ENCODE data around the gene CDK5R1.
A peak's percentile ranks its signal among the peaks of the same experiment; 100 is the strongest.

The CDK5R1 gene

DNA sequence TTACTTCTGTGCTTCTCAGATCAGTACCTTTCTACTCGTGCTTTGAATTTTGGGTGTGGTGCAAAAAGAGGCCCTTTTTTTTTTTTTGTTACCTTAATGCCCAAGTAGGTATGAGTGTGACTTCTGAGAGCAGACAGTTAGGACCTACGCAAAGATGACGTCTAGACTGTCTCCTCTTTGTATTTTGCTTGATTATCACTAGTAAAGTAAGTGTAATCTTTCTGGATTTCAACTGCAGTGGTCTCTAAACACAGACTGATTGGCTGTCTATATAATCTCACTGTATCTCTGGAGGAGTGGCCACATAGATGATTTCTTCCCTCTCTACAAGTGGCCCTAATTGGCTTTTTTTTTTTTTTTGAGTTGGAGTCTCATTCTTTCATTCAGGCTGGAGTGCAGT, 11.5 kb upstream of the CDK5R1 start:
- no peak for DNase-seq

DNA sequence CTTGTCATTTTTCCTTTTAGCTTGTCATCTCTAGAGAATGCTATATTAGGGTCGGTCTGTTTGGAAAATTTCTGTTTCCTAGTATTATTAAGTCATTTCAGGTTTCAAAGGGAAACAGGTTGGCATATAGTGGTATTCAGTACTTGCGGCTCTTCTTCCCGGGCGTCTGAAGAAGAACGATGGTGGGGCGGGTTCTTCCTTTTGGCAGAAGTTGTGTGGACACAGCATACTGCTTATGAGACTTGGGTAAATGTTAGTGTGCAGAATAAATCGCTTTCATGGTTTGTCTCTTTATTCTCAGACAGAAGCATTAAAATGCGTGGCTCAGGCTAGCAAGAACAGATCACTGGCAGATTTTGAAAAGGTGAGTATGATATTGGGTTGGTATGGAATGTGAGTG, 9.6 kb upstream of the CDK5R1 start:
- no peak for DNase-seq

DNA sequence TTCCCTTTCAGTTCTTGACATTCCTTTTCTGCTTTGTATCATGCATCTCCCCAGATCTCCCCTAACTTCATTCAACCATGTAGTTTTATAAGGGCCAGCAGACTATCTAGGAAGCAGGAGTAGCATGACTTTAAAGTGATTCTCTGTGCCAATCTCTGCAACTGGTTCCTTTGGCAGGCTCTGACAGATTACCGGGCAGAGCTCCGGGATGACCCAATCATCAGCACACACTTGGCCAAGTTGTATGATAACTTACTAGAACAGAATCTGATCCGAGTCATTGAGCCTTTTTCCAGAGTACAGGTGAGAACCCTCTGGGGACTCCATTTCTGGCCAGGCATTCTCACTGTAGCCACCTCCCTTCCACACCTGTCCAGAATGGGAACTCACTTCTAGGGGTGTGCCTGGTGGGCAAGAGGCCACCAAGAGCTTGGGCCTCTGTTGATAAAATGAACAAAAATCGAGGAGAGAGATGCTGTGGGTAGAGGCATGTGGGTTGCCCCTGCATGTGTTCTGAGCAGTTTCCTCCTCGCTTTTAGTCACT, 7.6 kb upstream of the CDK5R1 start:
- no peak for DNase-seq

DNA sequence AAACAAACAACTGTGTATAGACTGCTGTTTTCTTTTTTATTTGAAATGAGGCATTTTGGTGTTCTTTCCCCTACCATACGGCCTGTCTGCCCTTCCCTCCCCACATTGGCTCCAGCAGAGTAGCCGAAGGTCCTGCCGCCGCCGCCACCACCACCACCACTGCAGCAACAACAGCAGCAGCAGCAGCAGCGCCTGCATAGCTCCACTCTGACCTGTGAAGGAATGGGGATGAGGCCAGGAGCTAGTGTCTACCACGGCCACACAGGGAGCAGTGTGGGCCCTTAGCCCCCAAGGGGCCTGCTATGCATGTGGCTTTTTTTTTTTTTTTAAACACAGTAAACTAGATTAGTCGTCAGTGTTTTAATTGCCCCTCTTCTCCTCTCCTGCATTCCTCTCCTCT, 5.6 kb upstream of the CDK5R1 start:
- DNase-seq: no peak

DNA sequence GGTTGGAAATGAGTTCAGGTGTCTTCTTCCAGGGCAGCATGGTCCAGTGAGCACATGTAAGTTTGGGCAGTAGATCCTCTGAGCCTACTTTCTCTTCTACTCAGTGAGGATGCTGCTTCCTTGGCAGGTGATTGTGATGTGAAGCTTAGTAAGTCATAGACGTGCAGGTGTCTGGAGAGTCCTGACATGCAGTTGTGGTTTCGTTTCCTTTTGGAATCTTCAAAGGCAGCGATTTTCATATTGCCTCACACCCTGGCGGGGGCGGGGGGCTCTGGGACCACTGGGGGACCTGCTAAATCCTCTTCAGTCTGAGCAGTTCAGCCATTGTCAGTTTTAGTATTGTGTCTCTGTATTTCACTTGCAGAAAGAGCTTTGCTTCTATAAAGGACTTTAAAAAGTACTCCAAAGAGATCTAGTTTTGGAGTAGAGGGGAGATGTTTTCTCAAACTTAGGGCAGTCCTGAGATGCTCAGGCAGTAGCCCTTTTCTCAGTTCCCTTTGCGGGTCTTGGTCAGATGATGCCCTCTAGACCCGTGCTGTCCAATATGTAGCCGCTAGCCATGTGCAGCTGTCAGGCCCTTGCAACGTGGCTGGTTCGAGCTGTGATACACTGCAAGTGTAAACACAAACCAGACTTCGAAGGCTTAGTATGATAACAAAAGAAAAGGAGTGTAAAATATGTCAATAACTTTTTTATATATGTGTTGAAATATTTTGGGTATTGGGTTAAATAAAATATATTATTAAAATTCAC, 4.0 kb upstream of the CDK5R1 start:
- DNase-seq: no peak

DNA sequence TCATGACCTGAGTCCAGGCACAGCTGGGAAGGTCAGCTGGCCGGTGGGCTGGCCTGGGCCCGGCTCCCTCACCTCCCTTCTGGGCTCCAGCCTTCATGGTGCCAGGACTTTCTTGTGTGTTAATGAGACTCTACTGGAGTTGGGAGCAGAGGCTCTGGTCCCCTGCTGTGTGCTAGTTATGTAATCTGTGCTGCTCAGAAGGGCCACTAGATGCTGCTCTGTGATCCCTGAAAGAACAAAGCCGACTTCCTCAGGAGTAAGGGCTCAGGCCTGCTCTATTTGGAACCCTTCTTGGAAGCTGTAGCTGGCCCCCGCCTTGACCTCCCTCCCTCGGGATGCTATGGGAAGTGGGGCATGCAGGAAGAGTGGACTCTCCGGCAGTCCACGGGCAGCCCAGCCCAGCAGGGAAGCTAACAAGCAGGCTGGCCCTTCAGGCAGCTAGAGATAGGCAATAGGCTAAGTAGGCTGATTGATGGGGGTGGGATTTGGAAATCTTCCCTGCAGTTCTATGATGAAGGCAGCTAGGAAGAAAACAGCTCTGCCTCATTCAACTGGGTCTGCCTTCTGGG, 3.3 kb upstream of the CDK5R1 start:
- DNase-seq: peak; percentile 61

DNA sequence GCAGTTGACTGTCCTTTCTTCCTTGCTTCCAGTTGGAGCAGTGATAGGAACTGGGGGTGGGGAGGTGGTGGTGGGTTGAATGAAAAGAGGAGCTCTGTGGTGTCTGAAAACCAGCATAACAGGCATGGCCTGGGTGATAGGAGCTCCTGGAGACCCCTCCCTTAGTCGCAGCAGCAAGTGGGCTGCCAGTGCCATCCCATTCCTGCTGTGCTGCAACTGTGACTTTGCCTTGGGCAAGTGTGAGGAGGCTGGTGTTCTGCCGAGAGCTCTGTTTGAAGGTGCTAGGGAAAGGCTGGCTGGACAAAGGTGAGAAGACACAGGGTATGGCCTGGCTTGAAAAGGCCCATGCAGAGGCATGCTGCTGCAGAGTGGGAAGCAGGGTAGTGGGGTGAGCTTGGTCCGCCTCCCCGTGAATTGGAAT, 2.7 kb upstream of the CDK5R1 start:
- DNase-seq: no peak

DNA sequence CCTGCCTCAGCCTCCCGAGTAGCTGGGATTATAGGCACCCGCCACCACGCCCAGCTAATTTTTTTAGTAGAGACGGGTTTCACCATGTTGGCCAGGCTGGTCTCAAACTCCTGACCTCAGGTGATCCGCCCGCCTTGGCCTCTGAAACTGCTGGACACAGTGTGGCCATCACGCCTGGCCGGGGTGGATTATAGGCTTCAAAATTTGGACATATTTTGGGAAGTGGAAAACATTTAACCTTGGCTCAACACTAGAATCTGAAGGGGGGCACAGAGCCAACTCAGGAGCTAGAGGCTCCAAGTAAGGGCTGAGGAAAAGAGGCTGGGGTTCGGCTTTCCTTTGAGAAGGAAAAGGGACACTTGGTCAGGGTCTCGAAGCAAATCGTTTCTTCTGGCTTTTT, 2.2 kb upstream of the CDK5R1 start:
- no peak for DNase-seq

DNA sequence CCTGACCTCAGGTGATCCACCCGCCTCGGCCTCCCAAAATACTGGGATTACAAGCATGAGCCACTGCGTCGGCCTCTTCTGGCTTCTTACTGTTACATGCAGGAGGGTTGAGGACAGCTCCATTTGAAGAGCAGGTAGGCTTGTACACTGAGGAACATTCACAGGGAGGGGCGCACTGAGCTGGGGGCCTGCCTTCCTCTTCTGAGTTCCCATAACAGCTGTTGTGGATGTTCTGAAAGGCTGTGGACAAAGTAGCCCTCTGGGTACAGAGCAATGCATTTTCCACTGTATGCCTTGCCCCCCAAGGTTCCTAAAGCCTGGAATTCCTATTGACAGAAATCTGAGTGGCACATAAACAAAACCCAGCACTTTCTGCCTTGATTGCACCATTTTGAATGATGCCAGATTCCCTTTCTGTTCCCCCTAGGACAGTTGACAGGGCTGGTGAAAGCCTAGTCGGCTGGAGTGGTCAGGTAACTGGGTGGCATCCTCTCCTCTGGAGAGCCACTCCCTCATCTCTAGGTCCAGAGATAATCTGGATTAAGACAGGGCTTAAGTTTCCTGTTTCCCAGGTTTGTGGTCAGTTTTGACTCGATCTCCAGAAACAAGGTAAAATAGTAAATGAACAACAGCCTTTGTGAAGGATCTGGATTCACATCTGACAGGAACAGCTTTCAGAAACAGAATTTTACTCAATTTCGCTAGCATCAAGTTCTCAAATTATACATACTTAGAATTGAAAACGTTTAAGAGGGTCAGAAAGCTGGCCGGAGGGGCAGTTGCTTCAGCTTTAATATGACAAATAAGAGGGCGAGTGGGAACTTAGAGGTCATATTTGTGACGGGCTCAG, 1.3 kb upstream of the CDK5R1 start:
- DNase-seq: no peak

DNA sequence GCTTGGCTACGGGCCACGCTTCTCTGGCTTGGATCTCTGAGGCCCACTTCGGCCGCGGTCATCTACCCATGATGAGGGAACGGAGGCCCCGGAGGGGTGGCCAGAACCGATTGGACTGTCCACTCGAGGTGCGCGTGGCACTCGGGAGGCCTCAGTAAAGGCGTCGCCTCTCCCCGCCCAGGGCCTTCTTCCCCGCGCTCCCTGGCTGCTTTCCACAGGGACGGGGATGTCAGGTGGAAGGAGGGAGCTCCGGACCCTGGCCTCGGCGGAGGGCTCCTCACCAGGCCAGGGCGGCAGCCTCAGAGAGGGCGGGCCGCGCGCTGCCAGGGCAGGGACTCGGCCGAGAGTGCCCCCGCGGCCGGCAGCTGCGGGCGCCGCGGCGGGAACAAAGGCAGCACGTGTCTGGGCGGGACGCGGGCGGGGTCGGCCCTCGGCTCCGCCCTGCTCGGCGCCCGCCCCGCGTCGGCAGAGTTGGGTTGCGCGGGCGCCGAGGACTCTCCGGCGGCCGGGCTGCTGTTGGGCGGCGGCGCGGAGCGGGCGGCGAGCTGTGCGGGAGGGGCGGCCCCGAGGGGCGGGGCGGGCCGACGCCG, 587 bp upstream of the CDK5R1 start:
- no peak for DNase-seq

DNA sequence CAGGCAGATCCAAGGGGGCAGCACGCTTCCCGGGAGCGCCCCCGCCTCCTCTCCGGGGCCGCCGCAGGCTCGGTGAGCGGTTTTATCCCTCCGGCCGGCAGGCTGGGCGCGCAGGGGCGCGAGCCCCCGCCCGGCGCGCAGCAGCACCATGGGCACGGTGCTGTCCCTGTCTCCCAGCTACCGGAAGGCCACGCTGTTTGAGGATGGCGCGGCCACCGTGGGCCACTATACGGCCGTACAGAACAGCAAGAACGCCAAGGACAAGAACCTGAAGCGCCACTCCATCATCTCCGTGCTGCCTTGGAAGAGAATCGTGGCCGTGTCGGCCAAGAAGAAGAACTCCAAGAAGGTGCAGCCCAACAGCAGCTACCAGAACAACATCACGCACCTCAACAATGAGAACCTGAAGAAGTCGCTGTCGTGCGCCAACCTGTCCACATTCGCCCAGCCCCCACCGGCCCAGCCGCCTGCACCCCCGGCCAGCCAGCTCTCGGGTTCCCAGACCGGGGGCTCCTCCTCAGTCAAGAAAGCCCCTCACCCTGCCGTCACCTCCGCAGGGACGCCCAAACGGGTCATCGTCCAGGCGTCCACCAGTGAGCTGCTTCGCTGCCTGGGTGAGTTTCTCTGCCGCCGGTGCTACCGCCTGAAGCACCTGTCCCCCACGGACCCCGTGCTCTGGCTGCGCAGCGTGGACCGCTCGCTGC, 832 bp downstream of the CDK5R1 start:
- DNase-seq: no peak

DNA sequence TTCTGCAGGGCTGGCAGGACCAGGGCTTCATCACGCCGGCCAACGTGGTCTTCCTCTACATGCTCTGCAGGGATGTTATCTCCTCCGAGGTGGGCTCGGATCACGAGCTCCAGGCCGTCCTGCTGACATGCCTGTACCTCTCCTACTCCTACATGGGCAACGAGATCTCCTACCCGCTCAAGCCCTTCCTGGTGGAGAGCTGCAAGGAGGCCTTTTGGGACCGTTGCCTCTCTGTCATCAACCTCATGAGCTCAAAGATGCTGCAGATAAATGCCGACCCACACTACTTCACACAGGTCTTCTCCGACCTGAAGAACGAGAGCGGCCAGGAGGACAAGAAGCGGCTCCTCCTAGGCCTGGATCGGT, 1.4 kb downstream of the CDK5R1 start:
- DNase-seq: no peak

DNA sequence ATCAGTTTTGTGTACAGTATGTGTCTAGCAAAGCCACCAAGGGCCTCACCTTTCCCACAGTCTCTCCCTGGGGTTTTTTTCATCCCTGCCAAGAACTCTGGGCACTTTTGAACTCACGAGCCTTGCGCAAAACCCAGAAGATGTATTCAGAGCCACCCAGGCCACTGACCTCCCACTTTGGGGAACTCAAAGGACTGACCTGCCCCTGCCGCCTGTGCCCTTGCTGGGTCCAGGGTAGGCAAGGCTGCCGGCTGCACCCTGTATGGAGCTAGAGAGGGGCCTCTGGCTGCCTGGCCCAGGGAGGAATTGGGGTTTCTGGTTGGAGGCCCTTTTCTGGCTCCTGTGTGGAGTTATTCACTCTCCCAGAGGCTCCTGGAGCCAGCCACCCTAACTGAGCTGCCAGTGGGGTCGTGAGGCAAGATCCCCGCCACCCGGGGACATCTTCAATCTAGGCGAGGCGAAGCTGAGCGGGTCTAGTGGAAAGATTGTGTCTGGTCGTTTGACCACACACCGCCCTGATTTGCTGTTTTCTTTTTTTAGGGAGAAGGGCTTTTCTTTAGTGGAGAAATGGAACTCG, 1.9 kb downstream of the CDK5R1 start:
- no peak for DNase-seq

DNA sequence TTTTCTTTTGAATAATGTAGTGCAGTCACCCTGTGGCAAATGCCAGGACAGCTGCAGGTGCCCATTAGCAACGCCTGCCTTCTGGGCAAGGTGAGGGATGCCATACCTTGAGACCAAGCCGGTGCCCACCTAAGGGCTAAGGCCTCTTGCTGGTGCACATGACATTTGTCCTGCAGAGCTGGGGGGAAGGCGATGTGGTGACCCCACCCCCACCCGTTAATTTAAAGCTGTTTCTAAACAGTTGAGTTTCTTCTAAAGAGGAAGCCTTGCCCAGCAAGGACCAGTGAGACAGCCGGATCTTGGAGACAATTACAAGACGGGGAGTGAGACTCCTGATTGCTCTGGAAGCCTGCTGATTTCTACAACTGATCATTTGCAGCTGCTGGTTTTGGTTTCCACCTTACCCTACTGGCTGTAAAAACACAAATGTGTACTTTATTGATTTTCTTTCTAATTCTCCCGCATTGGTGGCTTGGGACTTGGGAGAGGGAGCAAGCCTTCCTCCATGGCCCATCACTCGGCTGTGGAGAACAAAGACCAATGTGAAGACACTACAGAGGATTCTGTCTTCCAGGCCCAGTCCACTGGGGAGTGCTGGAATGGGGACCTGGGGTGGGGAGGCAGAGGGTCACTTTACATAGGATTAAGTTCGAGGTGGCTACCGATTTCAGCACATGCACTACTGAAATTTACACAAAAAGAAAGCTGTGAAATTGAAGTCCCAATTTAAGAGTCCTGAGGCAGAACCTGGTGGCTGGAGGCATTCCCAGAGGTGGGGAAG, 2.7 kb downstream of the CDK5R1 start:
- DNase-seq: no peak

DNA sequence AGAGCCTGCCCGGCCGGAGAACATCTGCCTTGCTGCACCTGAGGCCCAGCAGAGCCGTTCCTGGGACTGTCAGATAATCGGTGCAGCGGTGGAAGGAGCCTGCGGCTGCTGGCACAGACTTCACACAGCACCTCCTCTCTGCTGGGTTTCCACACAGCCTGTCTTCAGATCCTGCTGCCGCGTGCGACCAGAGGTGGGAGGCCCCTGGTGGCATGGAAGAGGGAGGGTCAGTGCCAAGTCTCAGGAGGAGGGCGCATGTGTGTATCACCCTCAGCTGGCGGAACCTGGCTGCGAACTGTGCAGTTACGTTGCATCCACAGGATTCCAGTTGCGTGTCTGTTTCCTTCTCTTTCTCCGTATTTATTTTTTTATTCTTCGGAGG, 3.3 kb downstream of the CDK5R1 start:
- peak; percentile 45 for DNase-seq

DNA sequence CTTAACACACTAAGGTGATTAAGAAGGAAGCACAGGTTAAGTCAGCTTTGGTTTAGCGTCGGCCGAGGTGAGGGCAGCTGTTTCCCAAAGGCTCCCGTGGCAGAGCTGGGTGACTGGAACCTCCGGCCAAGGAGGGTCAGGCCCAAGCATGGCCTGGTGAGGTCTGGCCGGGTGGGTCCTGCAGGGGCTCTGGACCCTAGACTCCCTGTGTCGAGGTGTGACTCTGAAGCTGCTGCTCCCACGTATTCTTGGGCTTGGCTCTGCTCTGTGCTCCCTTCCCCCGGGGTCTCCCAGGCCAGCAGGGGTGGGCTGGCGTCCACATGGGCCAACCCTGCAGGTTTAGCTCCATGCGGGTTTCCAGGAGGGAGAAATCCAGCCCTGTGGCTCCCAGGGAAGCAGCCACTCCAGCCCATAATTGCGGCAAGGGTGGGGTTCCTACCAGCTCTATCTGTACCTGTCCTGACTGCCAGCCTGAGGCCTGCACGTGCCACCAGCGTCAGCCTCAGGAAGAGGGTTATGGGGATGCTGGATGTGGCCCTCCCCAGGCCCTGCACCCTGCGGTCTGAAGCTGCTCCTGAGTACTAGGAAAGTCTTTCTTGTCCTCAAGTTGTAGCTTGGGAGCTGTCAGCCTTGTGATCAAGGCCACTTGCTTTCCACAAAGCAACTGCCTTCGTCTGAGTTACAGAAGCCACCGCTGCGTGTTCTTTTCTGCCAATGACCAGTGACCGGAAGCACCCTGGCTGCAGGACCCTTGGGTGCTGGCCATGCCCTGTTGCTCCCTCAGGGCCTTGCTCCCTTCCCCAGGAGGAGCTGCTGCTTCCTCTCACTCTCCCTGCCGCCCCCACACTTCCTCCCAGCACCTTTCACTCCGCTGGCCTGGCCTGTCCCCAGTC, 4.8 kb downstream of the CDK5R1 start:
- no peak for DNase-seq

DNA sequence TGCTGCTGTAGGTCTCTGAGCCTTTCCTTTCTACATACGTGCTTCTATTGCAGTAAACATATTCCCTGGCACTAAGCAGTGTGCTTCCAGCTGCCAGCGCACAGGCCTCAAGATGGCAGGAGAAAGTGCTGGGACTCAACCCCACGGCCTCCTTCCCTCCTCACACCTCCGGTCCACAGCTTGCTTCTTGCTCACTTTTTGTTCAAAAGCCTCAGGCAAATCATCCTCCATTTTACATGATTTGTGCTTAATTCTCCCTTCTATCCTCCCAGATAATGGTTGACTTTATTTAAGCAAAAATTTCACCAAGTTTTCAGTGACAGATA, 5.4 kb downstream of the CDK5R1 start:
- no peak for DNase-seq

DNA sequence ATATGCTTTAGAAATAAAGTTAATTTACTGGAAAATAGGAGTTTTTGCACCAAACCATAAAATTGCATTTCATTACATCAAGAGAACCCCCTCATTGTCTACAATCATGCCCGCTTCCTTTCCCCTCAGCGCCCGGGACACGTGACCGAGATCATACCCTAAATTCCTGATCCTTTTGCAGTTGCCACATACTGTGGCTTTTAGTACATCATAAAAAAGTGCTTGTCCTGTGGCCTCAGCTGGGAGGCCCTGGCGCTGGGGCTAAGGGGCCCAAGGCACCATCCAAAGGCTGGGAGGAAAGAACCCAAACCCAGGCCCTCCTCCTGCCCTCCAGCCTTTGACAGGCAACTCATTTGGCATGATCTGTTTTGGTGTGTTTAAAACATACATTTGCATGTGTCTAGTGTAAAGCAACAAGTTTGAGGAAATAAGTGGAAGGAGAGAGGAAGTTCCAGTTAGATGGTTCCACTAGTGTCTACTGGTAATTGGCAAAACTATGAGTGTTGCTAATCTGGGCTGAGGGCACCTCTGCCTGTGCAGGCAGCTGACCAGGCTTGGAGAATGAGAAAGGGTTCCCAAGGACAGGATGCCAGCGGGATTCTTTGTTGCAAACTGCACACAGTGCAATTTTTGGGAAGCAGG, 6.0 kb downstream of the CDK5R1 start:
- DNase-seq: no peak

DNA sequence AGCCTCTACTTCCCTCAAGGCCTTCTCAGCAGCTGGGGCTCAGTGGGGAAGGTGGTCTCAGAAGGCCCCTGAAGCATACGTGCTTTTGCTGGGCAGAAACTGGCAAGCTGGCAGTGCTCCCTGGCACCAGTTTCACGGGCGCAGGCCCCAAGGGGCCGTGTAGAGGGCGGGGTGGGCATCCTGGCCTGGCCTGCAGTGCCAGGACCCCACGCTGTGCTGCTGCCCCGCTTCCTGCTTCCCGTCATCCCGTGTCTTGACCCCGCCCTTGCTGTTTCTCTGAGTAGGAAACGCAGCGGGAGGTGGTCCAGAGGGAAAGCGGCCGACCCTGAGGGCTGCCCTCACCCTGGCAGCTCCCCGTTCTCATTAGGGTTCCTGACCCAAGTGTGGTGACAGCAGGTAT, 6.8 kb downstream of the CDK5R1 start:
- no peak for DNase-seq

DNA sequence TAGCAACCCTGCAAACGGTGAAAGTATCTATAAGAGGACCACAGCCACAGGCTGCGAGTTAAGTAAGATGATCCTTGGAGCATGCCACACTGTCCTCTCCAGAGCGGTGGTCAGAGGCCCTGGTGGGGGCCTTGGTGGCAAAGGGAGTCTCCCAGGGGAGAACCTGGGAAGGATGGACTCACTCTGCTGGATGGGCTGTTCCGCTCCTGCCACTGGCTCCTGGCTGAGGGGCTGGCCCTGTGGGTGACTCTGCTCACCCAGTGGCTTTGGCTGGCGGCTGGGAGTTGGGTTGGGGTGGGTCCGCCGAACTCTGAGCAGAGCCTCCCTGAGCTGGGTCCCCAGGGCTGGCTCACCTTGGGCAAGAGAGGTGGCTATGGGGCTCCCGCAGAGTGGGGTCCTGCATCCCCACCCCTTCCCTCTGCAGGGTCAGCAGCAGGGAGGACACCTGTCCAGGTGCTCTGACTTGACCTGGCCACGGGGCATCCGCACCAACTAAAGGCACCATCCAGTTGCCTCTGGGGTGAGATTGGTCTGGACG, 7.3 kb downstream of the CDK5R1 start:
- DNase-seq: no peak

All from NCI-H524 treated with DMSO at 0.1 percent for 48 hours (cell line).